HS-5 (cell line): ENCODE results near the gene CRACR2B.

ENCODE experiments used
- DNase-seq: peaks from one replicate; pipeline ENCODE4 v3.0.0-alpha.2; 2012; ENCODE audit warnings: low read depth

Gene CRACR2B

DNA sequence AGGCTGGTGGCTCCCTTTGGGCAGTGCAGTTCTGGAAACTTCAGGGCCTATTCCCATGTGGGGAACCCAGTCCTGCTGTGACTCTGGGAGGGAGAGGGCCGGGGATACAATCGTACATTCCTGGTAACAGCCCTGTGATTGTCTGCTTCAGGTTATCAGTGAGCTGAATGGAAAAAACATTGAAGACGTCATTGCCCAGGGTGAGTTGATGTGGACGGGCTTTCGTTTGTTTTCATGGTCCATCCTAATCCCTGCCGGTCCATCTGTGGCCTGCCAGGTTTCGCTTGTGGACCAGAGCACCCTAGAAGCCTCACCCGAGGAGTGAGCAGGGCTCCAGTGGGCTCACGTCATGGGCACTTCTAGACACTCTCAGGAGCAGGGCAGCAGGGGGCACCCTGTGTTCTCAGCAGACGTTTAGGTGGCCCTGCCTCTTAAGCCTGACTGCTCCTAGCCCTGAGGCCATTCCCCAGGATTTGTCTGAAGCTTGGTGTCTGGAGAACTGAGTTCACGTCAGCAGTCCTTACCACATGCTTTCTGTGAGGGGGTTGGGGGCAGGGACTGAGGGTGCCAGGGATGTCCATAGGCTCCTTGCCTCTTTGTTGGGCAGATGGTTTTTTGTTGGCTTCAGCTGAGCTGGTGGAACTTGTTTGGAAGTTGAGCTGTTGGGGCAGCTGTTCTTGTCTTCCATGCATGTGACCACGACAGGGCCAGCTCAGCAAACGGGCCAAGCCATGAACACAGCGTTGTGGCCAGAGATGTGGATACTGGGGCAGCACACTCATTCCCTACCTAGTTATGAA is 16.1 kb upstream of the CRACR2B start:
- no peak for DNase-seq

DNA sequence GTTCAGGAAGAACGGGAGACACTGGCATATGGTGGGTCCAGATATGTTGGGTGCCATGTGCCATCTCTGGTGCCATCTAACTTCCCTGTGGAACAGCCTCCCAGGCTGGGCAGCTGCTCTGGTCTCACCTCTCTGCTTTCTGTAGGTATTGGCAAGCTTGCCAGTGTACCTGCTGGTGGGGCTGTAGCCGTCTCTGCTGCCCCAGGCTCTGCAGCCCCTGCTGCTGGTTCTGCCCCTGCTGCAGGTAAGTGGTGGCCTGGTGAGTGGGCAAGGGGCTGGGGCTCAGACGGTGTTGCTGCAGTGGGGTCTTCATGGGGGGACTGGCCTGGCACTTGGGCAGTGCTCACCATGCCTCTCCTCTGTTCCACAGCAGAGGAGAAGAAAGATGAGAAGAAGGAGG is 15.3 kb upstream of the CRACR2B start:
- no peak for DNase-seq

GRCh38 chr11:813072-813455 is 14.7 kb upstream of the CRACR2B start:
- DNase-seq: no peak

DNA sequence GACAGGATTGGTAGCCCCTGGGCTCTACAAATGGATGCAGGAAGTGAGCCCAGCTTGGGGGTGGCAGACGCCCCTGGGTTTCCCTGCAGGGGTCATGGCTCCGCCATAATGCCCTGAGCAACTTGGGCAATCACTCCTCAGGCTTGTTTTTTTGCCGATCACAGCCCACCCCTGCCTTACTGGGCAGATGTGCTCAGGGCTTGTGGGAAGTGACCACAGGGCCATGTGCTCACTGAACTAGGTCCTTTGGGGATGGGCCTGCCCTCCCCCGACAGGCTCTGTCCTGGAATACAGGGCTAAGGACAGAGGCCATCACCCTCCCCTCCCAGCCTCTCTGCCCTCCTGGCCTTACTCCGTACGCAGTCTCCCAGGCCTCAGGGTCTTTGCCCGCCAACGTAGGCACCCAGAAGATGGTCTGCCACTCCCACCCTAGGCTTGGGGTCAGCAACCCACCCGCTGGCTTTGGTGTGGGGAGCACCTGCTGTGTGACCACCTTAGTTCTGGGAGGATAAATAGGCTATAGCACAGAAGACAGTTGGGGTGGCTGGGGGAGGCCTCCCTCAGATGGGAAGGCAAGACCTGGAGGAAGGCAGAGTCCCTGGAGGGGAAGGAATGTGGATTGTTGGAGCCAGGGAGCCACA is 14.1 kb upstream of the CRACR2B start:
- no peak for DNase-seq

- no peak for DNase-seq
Observed at GRCh38 chr11:815675-816432, 11.9 kb upstream of the CRACR2B start.

DNA sequence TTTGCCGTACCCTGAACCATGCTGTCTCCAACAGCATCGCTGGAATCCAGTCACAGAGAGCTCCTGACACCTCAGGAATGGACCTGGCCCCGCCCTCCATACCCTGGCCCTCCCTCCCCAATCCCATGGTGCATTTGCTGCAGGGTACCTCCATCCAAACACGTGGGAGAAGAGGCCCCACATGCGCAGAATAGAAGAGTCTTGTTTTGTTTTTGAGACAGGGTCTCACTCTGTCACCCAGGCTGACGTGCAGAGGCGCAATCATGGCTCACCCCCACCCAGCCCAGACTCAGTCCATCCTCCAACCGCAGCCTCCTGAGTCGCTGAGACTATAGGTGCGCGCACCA is 11.3 kb upstream of the CRACR2B start:
- DNase-seq: no peak

DNA sequence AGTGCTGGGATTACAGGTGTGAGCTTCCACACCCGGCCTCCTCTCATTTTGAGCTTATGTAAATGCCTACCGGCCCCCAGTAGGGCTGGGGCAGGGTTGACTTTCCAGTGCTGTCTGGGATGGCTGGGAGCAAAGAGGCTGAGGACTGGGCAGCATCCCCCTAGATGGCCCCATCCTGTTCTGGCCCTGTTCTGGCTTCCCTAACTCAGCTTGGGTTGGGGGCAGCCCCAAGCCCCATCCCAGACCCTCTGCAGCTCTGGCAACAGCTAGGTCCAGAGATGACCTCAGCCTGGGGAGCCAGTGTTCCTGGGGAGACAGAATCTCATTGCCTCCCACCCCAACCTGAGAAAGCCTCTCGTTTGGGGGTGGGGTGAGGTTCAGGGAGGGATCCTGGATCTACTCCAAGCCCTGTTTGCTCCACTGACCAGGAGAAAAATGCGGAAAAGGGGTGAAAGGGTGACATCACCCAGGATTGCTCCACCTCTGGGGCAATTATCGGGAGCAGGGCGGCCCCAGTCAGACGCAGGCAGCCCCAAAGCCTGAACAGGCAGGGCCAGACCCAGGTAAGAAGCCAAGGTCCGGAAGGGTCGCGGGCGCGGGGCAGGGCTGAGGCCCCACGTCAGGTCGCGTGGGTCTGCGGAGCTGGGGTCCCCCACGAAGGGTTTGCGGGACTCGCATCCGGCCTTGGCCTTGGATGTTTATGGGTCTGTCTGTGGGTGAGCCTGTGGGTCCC is 9.2 kb upstream of the CRACR2B start, which contains the start of gene PNPLA2:
PNPLA2 (plus strand) TSS at position 519 of the 733 bp plus-strand sequence. CDS start 805 bp downstream, outside the sequence.
- DNase-seq: no peak

DNA sequence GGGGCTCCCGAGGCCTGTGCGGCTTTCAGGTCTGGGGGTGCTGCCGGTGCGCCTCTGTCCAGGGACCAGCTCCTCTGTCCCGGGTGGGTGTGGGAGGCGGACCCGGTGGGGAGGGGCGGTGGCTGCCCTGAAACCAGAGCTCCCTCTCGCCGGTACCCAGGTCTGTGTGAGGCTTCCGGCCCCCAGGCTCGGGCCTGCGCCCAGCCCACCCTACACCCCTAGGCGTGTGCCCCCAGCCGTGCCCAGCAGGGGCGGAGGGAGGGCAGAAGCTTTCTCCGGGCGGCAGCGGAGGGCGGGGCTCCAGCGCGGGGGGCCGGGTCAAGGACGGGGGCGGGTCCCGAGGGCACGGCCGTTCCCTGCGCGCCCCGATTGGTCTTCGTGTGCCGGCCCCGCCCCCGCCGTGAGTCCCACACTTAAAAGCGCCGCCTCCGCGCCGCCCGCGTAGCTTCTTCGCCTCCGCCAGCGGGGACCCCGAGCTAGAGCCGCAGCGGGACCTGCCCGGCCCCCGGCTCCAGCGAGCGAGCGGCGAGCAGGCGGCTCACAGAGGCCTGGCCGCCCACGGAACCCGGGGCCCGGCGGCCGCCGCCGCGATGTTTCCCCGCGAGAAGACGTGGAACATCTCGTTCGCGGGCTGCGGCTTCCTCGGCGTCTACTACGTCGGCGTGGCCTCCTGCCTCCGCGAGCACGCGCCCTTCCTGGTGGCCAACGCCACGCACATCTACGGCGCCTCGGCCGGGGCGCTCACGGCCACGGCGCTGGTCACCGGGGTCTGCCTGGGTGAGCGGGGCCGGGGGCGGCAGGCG is 8.4 kb upstream of the CRACR2B start:
- DNase-seq: no peak

- no peak for DNase-seq
Observed at GRCh38 chr11:819943-820649, 7.6 kb upstream of the CRACR2B start.

- no peak for DNase-seq
Observed at GRCh38 chr11:820655-821511, 6.8 kb upstream of the CRACR2B start.

GRCh38 chr11:821512-822371 is 6.0 kb upstream of the CRACR2B start:
- DNase-seq: no peak

DNA sequence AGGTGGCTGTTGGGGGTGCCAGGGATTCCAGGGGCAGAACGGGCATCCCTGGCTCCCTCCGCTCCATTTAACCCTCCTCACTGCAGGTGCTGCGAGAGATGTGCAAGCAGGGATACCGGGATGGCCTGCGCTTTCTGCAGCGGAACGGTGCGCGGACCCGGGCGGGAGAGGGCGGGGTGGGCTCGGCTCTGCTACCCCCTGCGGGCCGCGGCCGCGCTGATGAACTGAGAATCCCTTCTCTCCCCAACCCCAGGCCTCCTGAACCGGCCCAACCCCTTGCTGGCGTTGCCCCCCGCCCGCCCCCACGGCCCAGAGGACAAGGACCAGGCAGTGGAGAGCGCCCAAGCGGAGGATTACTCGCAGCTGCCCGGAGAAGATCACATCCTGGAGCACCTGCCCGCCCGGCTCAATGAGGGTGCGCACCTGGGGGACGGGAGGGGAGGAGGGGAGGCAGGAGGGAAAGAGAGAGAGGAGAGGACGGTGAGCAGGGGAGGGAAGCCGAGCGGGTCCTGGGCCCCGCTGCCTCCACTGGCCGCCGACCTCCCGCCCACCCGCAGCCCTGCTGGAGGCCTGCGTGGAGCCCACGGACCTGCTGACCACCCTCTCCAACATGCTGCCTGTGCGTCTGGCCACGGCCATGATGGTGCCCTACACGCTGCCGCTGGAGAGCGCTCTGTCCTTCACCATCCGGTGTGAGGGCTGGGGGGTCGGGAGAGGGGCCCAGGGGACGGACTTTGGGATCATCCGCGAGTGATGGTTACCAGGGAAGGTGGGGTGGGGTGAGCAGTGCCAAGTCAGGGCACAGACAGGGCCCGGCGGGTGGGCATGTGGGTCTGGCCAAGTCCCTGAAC is 4.1 kb upstream of the CRACR2B start:
- DNase-seq: no peak

DNA sequence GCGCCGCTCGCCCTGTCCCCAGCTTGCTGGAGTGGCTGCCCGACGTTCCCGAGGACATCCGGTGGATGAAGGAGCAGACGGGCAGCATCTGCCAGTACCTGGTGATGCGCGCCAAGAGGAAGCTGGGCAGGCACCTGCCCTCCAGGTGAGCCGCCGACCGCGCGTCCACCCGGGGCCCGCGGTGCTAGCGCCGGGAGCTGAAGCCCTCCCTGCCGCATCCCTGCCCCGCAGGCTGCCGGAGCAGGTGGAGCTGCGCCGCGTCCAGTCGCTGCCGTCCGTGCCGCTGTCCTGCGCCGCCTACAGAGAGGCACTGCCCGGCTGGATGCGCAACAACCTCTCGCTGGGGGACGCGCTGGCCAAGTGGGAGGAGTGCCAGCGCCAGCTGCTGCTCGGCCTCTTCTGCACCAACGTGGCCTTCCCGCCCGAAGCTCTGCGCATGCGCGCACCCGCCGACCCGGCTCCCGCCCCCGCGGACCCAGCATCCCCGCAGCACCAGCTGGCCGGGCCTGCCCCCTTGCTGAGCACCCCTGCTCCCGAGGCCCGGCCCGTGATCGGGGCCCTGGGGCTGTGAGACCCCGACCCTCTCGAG is 3.3 kb upstream of the CRACR2B start:
- no peak for DNase-seq

DNA sequence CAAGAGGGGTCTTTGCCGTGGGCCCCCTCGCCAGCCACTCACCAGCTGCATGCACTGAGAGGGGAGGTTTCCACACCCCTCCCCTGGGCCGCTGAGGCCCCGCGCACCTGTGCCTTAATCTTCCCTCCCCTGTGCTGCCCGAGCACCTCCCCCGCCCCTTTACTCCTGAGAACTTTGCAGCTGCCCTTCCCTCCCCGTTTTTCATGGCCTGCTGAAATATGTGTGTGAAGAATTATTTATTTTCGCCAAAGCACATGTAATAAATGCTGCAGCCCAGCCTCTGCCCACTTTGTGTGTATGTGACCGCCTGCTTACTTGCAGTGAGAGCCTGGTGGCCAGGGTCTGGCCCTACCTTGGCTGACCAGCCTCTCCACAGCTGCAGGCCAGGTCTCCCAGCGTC is 2.8 kb upstream of the CRACR2B start:
- no peak for DNase-seq

GRCh38 chr11:825366-826226 is 2.1 kb upstream of the CRACR2B start:
- no peak for DNase-seq

DNA sequence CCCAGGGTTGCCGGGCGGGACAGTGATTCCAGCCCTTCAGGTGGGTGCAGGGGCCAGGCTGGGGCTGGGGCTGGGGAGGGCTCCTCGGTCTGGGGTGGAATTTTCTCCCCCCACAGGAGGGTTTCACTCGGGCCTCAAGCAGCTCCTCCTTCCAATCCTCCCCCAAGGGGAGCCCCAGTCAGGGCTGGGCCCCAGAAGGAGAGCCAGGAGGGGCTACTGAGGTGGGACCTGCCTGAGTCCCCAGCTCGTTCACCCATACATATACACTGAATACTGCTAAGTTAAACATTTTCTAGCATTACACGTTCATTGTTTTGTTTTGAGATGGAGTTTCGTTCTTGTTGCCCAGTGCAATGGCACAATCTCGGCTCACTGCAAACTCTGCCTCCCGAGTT is 1.5 kb upstream of the CRACR2B start:
- DNase-seq: no peak

GRCh38 chr11:826836-827145 is 928 bp upstream of the CRACR2B start:
- DNase-seq: no peak
